AG09309 (cell line): Measurements from ENCODE around the gene GTPBP6.
"Not testable (repeated sequence)": the region's sequence is repeated elsewhere in the genome, so short reads cannot be mapped to it uniquely, and the experiment has no call there.

Experiments used
- DNase-seq: peaks from one replicate; pipeline ENCODE4 v3.0.0-alpha.2; 2010; ENCODE audit warnings: low read depth
- H3K4me3 ChIP-seq: 2 replicates; pipeline ENCODE4 v1.5.1; 2011; ENCODE audit warnings: mild to moderate bottlenecking, low read depth, low read length, moderate library complexity; ENCODE audit not compliant: control insufficient read depth
- CTCF ChIP-seq: IDR thresholded peaks from 2 replicates; pipeline ENCODE4 v1.5.1; 2011; ENCODE audit warnings: mild to moderate bottlenecking, low read depth, low read length, inconsistent platforms; ENCODE audit not compliant: insufficient read depth, control insufficient read depth; ENCODE audit errors: missing control alignments

The GTPBP6 gene

DNA sequence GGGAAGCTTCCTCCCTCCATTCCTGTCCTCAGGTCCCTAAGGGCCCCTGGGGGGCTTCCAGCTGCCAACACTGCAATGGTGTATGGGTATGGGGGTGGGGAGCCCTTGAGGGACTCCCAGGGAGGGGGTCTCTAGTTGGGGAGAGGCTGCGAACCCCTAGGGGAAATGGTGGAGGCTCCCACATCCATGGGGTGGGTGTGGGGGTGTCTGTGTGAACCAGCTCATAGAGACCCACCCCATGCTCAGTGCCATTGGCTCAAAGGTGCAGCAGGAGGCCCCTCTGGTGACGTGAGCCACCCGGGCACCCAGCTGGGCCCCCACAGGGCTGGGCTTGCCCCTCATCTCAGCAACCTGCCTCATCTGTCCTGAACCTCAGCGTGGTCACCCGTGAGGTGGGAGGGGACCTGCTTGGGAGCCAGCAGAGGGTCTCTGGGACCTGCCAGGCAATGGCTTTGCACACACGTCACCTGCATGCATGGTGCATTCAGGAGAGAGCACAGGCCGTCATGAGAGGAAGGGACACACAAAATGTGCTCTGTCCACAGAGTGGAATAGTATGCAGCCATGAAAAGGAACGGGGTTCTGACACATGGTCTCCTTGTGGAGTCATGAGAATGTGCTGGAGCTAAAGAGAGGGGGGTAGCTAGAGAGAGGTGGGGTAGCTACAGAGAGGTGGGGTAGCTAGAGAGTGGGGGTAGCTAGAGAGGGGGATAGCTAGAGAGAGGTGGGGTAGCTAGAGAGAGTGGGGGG, 60.1 kb downstream of the GTPBP6 start:
- no peak for DNase-seq
- no peak for TF ChIP-seq CTCF
- H3K4me3 ChIP-seq: no peak overlapping the region

- TF ChIP-seq CTCF: no peak
- no peak for DNase-seq
- no peak overlapping the region for H3K4me3 ChIP-seq
These were observed 60.8 kb downstream of the GTPBP6 start for GRCh38 chrX:257681-258289.

DNA sequence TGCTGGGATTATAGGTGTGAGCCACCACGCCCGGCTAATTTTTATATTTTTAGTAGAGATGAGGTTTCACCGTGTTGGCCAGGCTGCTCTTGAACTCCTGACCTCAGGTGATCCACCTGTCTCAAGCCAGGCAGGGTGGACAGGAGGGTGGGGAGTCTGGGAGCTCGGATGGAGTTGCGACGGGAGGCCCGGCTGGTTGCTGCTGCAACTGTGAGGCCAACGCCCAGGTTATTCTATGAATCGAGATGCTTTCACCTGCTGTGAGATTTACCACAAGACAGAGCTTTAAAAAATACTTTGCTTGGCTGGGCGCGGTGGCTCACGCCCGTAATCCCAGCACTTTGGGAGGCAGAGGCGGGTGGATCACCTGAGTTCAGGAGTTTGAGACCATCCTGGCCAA, 61.5 kb downstream of the GTPBP6 start:
- H3K4me3 ChIP-seq, DNase-seq: not testable (repeated sequence)

- no peak for TF ChIP-seq CTCF
- DNase-seq: no peak
- no peak overlapping the region for H3K4me3 ChIP-seq
These were observed 62.7 kb downstream of the GTPBP6 start for GRCh38 chrX:255923-256331.
